Putamen (tissue), 1 donor: ENCODE measurements around the gene TNS1.

ENCODE experiments used
- DNase-seq: peaks from one replicate; pipeline ENCODE4 v3.0.0-alpha.2; 2016; ENCODE audit warnings: low spot score

The TNS1 gene

GRCh38 chr2:217929757-217930707 is 72.8 kb downstream of the TNS1 start:
- no peak for DNase-seq

DNA sequence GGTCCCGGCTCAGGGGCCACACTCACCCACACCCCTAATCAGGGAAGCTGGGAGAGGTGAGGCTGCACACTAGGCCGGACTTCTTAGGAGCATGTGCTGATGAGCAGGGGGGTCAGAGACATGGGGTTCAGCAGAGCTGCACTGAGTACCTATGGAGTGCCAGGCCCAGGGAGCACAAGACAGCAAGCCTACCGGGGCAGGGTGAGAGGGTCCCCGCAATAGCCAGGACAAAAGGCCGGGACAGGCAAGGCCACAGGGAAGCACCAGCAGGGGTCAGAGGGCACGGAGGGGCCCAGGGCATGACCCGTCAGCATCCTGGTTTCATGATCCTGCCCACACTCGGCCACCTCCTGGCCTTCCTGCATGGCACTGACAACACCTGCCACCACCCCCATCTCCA is 73.5 kb downstream of the TNS1 start:
- no peak for DNase-seq

GRCh38 chr2:217928324-217929181 is 74.2 kb downstream of the TNS1 start:
- no peak for DNase-seq

- no peak for DNase-seq
Measured at GRCh38 chr2:217927601-217928323, 75.0 kb downstream of the TNS1 start.

DNA sequence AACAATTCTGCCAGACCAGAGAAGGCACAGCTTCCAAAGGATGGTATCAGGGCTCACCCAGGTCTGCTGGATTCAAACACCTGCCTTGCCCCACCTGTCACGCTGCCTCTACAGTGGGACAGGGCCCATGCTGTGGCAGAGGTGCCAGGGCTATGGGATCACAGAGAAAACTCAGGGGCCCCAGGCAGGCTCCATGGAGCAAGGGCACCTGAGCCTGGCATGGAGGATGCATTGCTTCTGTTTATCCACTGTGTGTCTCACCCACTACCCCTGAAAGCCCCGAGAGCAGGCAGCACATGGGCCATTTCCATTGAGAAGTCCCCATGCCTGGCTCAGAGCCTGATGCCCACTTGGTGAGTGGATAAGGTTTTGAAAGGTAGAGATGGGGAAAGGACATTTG is 76.0 kb downstream of the TNS1 start:
- DNase-seq: no peak

DNA sequence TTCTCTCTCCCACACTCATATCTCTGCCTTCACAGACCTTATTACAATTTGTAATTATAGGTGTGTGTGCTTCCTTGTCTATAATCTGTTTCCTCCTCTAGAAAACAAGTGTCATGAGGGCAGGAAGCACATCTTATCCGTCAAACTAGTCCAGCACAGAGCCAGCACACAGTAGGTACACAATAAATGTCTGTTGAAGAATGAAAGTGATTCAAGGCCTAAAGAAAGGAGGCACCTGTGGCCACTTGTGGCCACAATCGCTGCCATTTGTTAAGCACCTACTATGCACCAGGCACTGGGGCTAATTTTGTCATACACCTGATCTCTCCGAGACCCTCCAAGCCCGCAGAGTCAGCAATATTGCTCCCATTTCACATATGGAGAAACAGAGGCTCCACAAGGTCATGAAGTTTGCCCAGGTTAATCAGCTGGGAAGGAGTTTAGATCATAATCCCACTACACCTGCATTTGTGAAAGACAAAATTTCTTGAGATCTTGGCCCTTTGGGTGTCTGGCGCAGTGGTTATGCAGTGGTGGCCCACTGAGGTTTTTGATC is 78.4 kb downstream of the TNS1 start:
- no peak for DNase-seq

- DNase-seq: no peak
Measured at GRCh38 chr2:217923007-217923686, 79.6 kb downstream of the TNS1 start.

- no peak for DNase-seq
Measured at GRCh38 chr2:217922101-217923006, 80.4 kb downstream of the TNS1 start.

DNA sequence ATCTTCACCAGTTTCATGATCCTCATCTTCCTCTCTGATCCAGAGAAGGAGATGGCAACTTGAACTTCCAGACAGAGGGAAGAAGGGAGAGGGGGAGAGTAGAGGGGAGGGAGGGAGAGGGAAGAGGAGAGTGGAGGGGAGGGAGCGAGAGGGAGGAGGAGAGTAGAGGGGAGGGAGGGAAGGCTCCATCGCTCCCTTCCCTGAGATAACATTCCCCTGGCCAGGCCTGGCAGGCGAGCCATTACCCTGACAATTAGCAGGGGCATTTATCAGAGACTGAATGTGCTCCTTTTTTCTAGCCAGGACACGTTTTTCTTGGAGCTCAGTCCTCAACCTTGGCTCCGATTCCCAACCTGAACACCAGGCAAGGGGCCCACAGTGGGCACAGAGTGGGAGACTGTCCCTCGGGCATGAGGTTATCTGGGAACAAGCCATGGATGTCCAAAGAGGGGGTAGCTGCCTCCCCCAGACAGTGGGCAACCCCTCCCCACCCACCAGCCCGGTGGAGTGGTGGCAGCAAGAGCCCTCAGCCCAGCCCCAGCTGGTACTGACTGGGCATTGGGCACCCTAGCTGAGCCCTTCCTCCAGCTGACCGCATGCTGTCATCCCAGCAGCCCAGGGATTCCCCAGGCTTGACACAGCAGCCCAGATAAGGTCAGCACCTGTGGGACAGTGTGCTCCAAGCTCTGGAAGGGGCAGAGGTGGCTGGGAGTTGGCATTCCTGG is 81.8 kb downstream of the TNS1 start:
- DNase-seq: no peak

GRCh38 chr2:217919781-217920351 is 82.9 kb downstream of the TNS1 start:
- DNase-seq: no peak

DNA sequence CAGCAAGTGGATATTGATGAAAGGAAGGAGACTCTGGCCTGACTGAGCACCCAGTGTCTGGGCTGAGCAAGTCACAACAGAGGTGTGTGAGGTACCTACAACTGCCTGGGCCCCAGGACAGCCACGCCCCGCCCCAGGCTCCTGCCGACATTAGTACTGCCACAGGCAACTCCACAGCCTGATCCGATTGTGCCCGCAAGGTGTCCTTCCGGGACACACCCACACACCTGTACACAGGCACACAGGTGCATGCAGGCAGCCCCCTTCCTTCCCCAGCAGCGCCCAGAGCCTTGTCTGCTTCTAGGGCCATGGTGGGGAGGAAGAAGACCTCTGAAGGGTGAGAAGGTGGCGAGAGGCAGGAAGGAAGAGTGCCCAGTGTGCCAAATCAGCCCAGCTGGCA is 83.6 kb downstream of the TNS1 start:
- no peak for DNase-seq

DNA sequence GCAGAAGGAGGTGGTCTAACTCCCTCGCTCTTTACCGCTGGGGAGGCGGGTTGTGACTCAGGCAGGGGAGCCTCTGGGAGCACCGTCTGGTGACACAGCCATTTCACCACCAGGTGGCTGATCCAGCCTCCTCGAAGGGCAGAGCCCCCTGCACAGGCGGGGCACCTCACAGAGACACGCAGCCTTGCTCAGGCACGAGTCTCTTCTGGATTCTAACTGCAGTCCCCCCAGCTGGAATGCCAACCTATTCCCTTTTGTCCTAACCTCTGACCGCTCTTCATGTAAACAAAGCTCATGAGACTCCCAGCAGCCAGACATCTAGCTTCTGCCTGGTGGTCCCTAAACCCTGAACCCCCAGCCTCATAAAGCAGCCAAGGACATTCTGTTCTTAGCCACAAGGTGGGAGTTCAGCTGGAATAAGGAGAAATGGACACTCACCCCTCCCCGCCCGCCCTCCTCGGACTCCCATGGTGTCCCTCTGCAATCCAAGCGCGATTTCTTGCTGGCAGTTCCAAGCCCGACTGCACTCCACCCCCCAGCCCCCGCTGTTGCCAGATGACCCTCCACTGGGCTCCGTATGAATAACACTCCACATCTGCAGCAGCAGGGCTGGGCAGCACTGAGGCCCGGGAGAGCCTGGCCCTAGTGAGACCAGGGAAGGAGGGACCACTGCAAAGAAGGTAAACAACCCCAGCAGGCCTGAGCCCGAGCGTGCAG is 84.3 kb downstream of the TNS1 start:
- DNase-seq: no peak

- no peak for DNase-seq
Measured at GRCh38 chr2:217916504-217917254, 86.1 kb downstream of the TNS1 start.

DNA sequence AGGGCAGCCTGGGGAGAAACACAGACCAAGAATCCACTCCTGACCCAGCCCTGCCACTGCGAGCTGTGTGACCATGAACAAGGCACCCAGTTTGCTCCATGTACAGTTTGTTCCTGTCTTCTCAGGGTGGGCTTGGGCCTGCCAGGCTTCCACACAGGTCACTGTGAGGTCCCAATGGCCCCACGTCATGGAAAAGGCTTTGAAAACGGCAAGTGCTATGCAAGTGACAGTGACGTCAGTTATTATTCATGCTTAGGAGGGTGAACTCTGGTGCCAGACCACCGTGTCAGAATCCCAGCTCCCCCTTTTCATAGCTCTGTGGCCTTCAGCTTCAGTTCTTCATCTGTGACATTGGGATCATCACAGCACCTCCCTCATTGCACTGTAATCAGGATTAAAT is 87.1 kb downstream of the TNS1 start:
- DNase-seq: no peak

DNA sequence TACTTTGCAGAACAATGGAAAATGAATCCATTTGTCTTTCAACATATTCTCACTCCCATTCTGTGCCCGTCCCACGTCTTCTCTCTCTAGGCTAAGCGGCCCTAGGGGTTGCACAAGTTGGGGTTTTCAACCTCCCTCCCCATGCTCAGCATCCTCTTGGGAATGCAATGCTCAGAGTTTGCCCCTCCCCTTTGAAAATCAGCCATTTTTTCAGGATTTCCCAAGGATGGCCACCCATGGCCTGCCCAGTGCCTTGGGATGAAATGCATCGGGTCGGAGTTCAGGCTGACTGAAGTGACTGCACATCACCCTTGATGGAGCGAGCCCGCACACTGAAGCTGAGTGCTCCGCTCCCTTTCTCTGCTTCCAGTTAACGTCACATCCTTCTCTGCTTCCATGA is 87.9 kb downstream of the TNS1 start:
- DNase-seq: no peak

DNA sequence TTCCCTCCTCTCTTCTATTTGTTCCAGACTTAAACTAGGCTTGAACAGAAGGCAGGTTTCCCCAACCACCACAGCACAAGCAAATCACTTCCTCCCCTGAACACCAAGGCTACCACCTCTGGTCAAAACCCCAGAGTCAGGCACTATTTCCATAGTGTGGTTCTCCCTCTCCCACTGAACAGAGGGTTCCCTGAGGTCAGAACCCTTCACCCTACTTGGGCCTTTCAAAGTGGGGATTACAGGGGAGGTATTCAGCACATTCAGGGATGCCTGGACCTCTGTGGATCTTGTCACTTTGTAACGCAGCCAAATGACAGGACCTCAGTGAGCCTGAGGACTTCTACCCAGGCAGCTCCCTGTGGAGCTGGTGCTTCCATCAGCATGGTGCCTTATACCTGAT is 88.7 kb downstream of the TNS1 start:
- no peak for DNase-seq

DNA sequence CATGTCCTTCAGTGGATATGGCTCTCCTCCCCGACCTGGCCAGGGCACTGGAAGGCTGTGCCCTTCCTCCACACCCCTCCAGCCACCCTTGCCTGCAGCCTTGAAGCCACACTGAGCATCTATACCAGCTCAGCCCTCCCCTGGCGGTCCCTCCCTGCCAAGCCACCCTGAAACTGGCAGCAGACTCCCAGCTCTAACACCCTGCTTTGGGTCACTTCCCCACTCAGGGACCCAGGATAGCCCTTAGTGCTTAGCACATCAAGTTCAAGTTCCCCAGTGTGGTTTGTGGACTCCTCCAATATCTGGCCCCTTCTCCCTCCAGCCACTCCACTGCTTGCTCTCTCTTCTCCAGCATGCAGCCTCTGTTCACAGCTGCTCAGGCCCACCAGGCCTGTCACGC is 89.4 kb downstream of the TNS1 start:
- DNase-seq: no peak
